Stimulated activated CD8-positive, alpha-beta memory T cell treated with anti-CD3 and anti-CD28 coated beads, Interleukin-15, amount 100 ng/mL, for 48 hours (primary cell): ENCODE measurements around the gene RAPGEF2.

Source experiments
- DNase-seq, 2 donors: peaks; one replicate each; pipeline ENCODE4 v3.0.0-alpha.2; 2020; ENCODE audit warnings: low read depth in 2 of 2

RAPGEF2 gene

GRCh38 chr4:159279084-159279483 lies 176.2 kb downstream of the RAPGEF2 start:
- DNase-seq: no peak

- no peak for DNase-seq
Measured at GRCh38 chr4:159280442-159281172, 177.7 kb downstream of the RAPGEF2 start.

GRCh38 chr4:159281771-159282170 lies 178.9 kb downstream of the RAPGEF2 start:
- DNase-seq: no peak

GRCh38 chr4:159282329-159282728 lies 179.4 kb downstream of the RAPGEF2 start:
- no peak for DNase-seq

- no peak for DNase-seq
Measured at GRCh38 chr4:159282944-159283343, 180.1 kb downstream of the RAPGEF2 start.

- DNase-seq: no peak
Measured at GRCh38 chr4:159283696-159284095, 180.8 kb downstream of the RAPGEF2 start.

- DNase-seq: no peak
Measured at GRCh38 chr4:159284113-159284512, 181.2 kb downstream of the RAPGEF2 start.

- no peak for DNase-seq
Measured at GRCh38 chr4:159284733-159285132, 181.9 kb downstream of the RAPGEF2 start.

- no peak for DNase-seq
Measured at GRCh38 chr4:159287767-159288166, 184.9 kb downstream of the RAPGEF2 start.

GRCh38 chr4:159289682-159290081 lies 186.8 kb downstream of the RAPGEF2 start:
- DNase-seq: no peak

GRCh38 chr4:159290321-159291030 lies 187.6 kb downstream of the RAPGEF2 start:
- DNase-seq: no peak

- DNase-seq: no peak
Measured at GRCh38 chr4:159291176-159291575, 188.3 kb downstream of the RAPGEF2 start.

GRCh38 chr4:159292137-159292896 lies 189.4 kb downstream of the RAPGEF2 start:
- DNase-seq: no peak

GRCh38 chr4:159293811-159294515 lies 191.1 kb downstream of the RAPGEF2 start:
- no peak for DNase-seq

- DNase-seq: no peak
Measured at GRCh38 chr4:159296061-159296460, 193.2 kb downstream of the RAPGEF2 start.

- no peak for DNase-seq
Measured at GRCh38 chr4:159297091-159297490, 194.2 kb downstream of the RAPGEF2 start.

- DNase-seq: no peak
Measured at GRCh38 chr4:159298502-159298901, 195.6 kb downstream of the RAPGEF2 start.

- no peak for DNase-seq
Measured at GRCh38 chr4:159303435-159303834, 200.6 kb downstream of the RAPGEF2 start.

GRCh38 chr4:159305129-159305528 lies 202.2 kb downstream of the RAPGEF2 start:
- DNase-seq: no peak

- DNase-seq: no peak
Measured at GRCh38 chr4:159307929-159308328, 205.1 kb downstream of the RAPGEF2 start.

- DNase-seq: no peak
Measured at GRCh38 chr4:159308566-159309340, 205.9 kb downstream of the RAPGEF2 start.
